HG02678 (cell line): ENCODE measurements around the gene COMMD1.

Experiments
- ATAC-seq: cut with Tn5 transposase; IDR thresholded peaks from one replicate; pipeline ENCODE4 v1.9.1; 2021; ENCODE audit warnings: mild to moderate bottlenecking, moderate library complexity; ENCODE audit not compliant: unreplicated experiment

Gene COMMD1

GRCh38 chr2:62163834-62164233 lies 258.4 kb downstream of the COMMD1 start:
- ATAC-seq: no peak

- ATAC-seq: no peak
Observed at GRCh38 chr2:62175728-62176127, 270.3 kb downstream of the COMMD1 start.

- no peak for ATAC-seq
Observed at GRCh38 chr2:62176801-62177200, 271.3 kb downstream of the COMMD1 start.

GRCh38 chr2:62177392-62178049 lies 272.0 kb downstream of the COMMD1 start:
- ATAC-seq: no peak

GRCh38 chr2:62178741-62179271 lies 273.3 kb downstream of the COMMD1 start:
- no peak for ATAC-seq

- ATAC-seq: peak; percentile 64
Observed at GRCh38 chr2:62180975-62181374, 275.5 kb downstream of the COMMD1 start.

GRCh38 chr2:62181843-62182242 lies 276.4 kb downstream of the COMMD1 start:
- ATAC-seq: no peak

- no peak for ATAC-seq
Observed at GRCh38 chr2:62184512-62185230, 279.2 kb downstream of the COMMD1 start.
